ENCODE data around the gene SLC39A7. TPM values are rescaled to one million over a fixed set of nuclear protein-coding genes. Genes with fewer than 3 reads are reported as not detected.

SLC39A7 gene
- total and polyA plus RNA-seq, 2 donors (not counting 3 experiments of a cell fraction or from before 2014, with no cell fraction given), result 99.8 to 129 TPM

- no peaks in the 10 kb centered on the region for H3K9me3 ChIP-seq (replicated peaks; ENCODE audit: control insufficient read depth, insufficient read depth, low read length)
- ChIA-PET CTCF (interaction anchor here (0.9 to 1.9 kb wide), 2 partner anchors 33 to 35 kb away, joined by 3 to 13 read pairs; no protein-coding TSS in a partner anchor), POLR2A (interaction anchor here (0.6 kb wide), 1 partner anchor 104 kb away, joined by 4 read pairs; the partner anchor contains the start of gene ZBTB22)
- BruUV-seq (replicated peaks), result no TSS peak
- H3K27ac ChIP-seq (ENCODE audit: insufficient read depth, low read depth, low read length), result no peak overlapping the region
- dilution Hi-C loops (cut with MboI; ENCODE audit: extremely low pct_ligation_motif_present, low sequenced_read_pairs) (no loop called here), intact Hi-C loops (cut with micrococcal nuclease) (no loop called here)
- no peak overlapping the region for H3K9ac ChIP-seq (replicated peaks; ENCODE audit: extremely low read depth, insufficient read depth, low read length)
- FAIRE-seq (peak; percentile 15), DNase-seq (ENCODE audit: low read depth, low spot score) (no peak)
- H3K9me1 ChIP-seq (replicated peaks; ENCODE audit: control insufficient read depth, extremely low read depth, insufficient read depth, low read length), result no peaks in the 10 kb centered on the region
- H2AFZ ChIP-seq (ENCODE audit: low read depth, low read length), result peak overlapping the region; percentile 8
- H3K27me3 ChIP-seq (ENCODE audit: control insufficient read depth in 2 of 2, insufficient read depth in 2 of 2, low read length in 2 of 2), result peaks cover 3 to 7% of the 10 kb centered on the region in 2 experiments
- no peaks in the 10 kb centered on the region for H3K79me2 ChIP-seq (ENCODE audit: control insufficient read depth, insufficient read depth, low read length)
- H3K36me3 ChIP-seq (ENCODE audit: control insufficient read depth in 2 of 2, extremely low read depth in 1 of 2, insufficient read depth in 2 of 2, low read length in 2 of 2), result peaks cover 0 to 3% of the 10 kb centered on the region in 2 experiments
- H3K4me2 ChIP-seq (ENCODE audit: insufficient read depth, low read length), result peak overlapping the region; percentile 89
- H3K4me1 ChIP-seq (ENCODE audit: control insufficient read depth, extremely low read depth, insufficient read depth, low read length), result peaks cover 8% of the 10 kb centered on the region
- H3K4me3 ChIP-seq (replicated peaks in 1 of 3; ENCODE audit: insufficient read depth in 1 of 3, low read depth in 1 of 3, low read length in 3 of 3), result peak overlapping the region; percentile 26 to 48 (median 30)
- TF ChIP-seq POLR2A (IDR thresholded peaks at IDR 0.05; ENCODE audit: low read depth, low read length) (peak; percentile 66), POLR2AphosphoS5 (IDR thresholded peaks at IDR 0.05; ENCODE audit: insufficient read depth, low read depth, low read length) (peak; percentile 47), FOS (IDR thresholded peaks at IDR 0.05; ENCODE audit: borderline replicate concordance, insufficient read depth, low read length) (no peak)
- no peaks in the 10 kb centered on the region for H4K20me1 ChIP-seq (replicated peaks; ENCODE audit: control insufficient read depth, extremely low read depth, insufficient read depth, low read length)
Observed at GRCh38 chr6:33213166-33213988, 12.7 kb downstream of the SLC39A7 start.

GRCh38 chr6:33213989-33214335 is 13.3 kb downstream of the SLC39A7 start:
- Histone ChIP-seq H3K79me2 (ENCODE audit: control insufficient read depth, insufficient read depth, low read length) (no peaks in the 10 kb centered on the region), H3K4me2 (ENCODE audit: insufficient read depth, low read length) (peak overlapping the region; percentile 89), H3K9me1 (replicated peaks; ENCODE audit: control insufficient read depth, extremely low read depth, insufficient read depth, low read length) (no peaks in the 10 kb centered on the region), H4K20me1 (replicated peaks; ENCODE audit: control insufficient read depth, extremely low read depth, insufficient read depth, low read length) (no peaks in the 10 kb centered on the region), H3K9me3 (replicated peaks; ENCODE audit: control insufficient read depth, insufficient read depth, low read length) (no peaks in the 10 kb centered on the region), H3K36me3 (ENCODE audit: control insufficient read depth in 2 of 2, extremely low read depth in 1 of 2, insufficient read depth in 2 of 2, low read length in 2 of 2) (peaks cover 0 to 3% of the 10 kb centered on the region in 2 experiments), H3K27me3 (ENCODE audit: control insufficient read depth in 2 of 2, insufficient read depth in 2 of 2, low read length in 2 of 2) (peaks cover 3 to 10% of the 10 kb centered on the region in 2 experiments), H3K4me3 (replicated peaks in 1 of 3; ENCODE audit: insufficient read depth in 1 of 3, low read depth in 1 of 3, low read length in 3 of 3) (peak overlapping the region in 1 of 3 experiments; percentile 30), H3K9ac (replicated peaks; ENCODE audit: extremely low read depth, insufficient read depth, low read length) (no peak overlapping the region), H3K27ac (ENCODE audit: insufficient read depth, low read depth, low read length) (no peak overlapping the region), H2AFZ (ENCODE audit: low read depth, low read length) (peak overlapping the region; percentile 8), H3K4me1 (ENCODE audit: control insufficient read depth, extremely low read depth, insufficient read depth, low read length) (peaks cover 8% of the 10 kb centered on the region)
- DNase-seq (ENCODE audit: low read depth, low spot score), result no peak
- ChIA-PET CTCF (interaction anchor here (1.9 kb wide), 1 partner anchor 35 kb away, joined by 13 read pairs; no protein-coding TSS in a partner anchor), POLR2A (no interaction called here)
- dilution Hi-C loops (cut with MboI; ENCODE audit: extremely low pct_ligation_motif_present, low sequenced_read_pairs), result no loop called here
- FAIRE-seq, result no peak
- peak; percentile 49 for TF ChIP-seq EZH2 (IDR thresholded peaks at IDR 0.05; ENCODE audit: borderline replicate concordance, low read depth, low read length, severe bottlenecking)
- no peak for TF ChIP-seq MYC (IDR thresholded peaks at IDR 0.05; ENCODE audit: low read depth, low read length)
- intact Hi-C loops (cut with micrococcal nuclease), result no loop called here
- no TSS peak for BruUV-seq (replicated peaks)

Measured in endothelial cell of umbilical vein (primary cell).